ENCODE data around the gene DGKI.

GRCh38 chr7:137669706-137670105 lies 177.1 kb downstream of the DGKI start:
- TF ChIP-seq CTCF (IDR thresholded peaks at IDR 0.05; ENCODE audit: low read depth, low read length, poor library complexity, severe bottlenecking), result no peak
- TF ChIP-seq EZH2phosphoT487 (IDR thresholded peaks at IDR 0.05; ENCODE audit: borderline replicate concordance, low read length), result no peak
